MM.1S (cell line): ENCODE measurements around the gene KRT75.

ENCODE experiments used
- DNase-seq: peaks from one replicate; pipeline ENCODE4 v3.0.0-alpha.2; 2015
- H2AFZ ChIP-seq: fragments of 300-600 bp; sonication (generic); 2 replicates; pipeline ENCODE4 v1.6.0; 2016; ENCODE audit warnings: antibody characterized with exemption, low read length
- H3F3A ChIP-seq: fragments of 300-600 bp; sonication (generic); 2 replicates; pipeline ENCODE4 v1.6.1; 2016; ENCODE audit warnings: mild to moderate bottlenecking, antibody characterized with exemption, low read length, moderate library complexity, mixed read lengths; ENCODE audit not compliant: insufficient read depth
- H3K27ac ChIP-seq: fragments of 300-600 bp; sonication (generic); 2 replicates; pipeline ENCODE4 v1.5.1; 2016; ENCODE audit warnings: mild to moderate bottlenecking, low read length
- H3K27me3 ChIP-seq: fragments of 300-600 bp; sonication (generic); replicated peaks from 2 replicates; pipeline ENCODE4 v1.6.0; 2016; ENCODE audit warnings: low read length; ENCODE audit not compliant: insufficient read depth
- H3K36me3 ChIP-seq: fragments of 300-600 bp; sonication (generic); replicated peaks from 2 replicates; pipeline ENCODE4 v1.6.1; 2016; ENCODE audit warnings: mild to moderate bottlenecking, low read length, mixed read lengths; ENCODE audit not compliant: insufficient read depth
- H3K4me1 ChIP-seq: fragments of 300-600 bp; sonication (generic); 2 replicates; pipeline ENCODE4 v1.6.1; 2016; ENCODE audit warnings: low read length, mixed read lengths
- H3K4me2 ChIP-seq: fragments of 300-600 bp; sonication (generic); 2 replicates; pipeline ENCODE4 v1.6.0; 2016; ENCODE audit warnings: low read depth, low read length
- H3K4me3 ChIP-seq: fragments of 300-600 bp; sonication (generic); 2 replicates; pipeline ENCODE4 v1.5.1; 2016; ENCODE audit warnings: low read length, mixed read lengths
- H3K79me2 ChIP-seq: fragments of 300-600 bp; sonication (generic); 2 replicates; pipeline ENCODE4 v1.6.1; 2016; ENCODE audit warnings: mixed run types, low read length, mixed read lengths
- H3K9ac ChIP-seq: fragments of 300-600 bp; sonication (generic); 2 replicates; pipeline ENCODE4 v1.6.1; 2016; ENCODE audit warnings: low read length, mixed read lengths
- H3K9me2 ChIP-seq: fragments of 300-600 bp; sonication (generic); replicated peaks from 2 replicates; pipeline ENCODE4 v1.6.1; 2016; ENCODE audit warnings: mild to moderate bottlenecking, low read length, mixed read lengths; ENCODE audit not compliant: insufficient read depth
- H3K9me3 ChIP-seq: fragments of 300-600 bp; sonication (generic); replicated peaks from 2 replicates; pipeline ENCODE4 v1.6.1; 2016; ENCODE audit warnings: mild to moderate bottlenecking, low read length, mixed read lengths; ENCODE audit not compliant: insufficient read depth
- H4K20me1 ChIP-seq: fragments of 300-600 bp; sonication (generic); 2 replicates; pipeline ENCODE4 v1.6.1; 2016; ENCODE audit warnings: mild to moderate bottlenecking, low read length, moderate library complexity, mixed read lengths; ENCODE audit not compliant: insufficient read depth
- EZH2 ChIP-seq: fragments of 300-600 bp; sonication (generic); optimal IDR thresholded peaks from 2 replicates; pipeline ENCODE3; 2017; ENCODE audit warnings: low read depth, mild to moderate bottlenecking, antibody characterized with exemption, low read length, mixed read lengths
- EZH2phosphoT487 ChIP-seq: fragments of 300-600 bp; sonication (generic); IDR thresholded peaks from 2 replicates; pipeline ENCODE4 v1.6.1; 2018; ENCODE audit warnings: antibody characterized with exemption, low read length
- TF ChIP-seq, protein P1 (sequence below): fragments of 300-600 bp; sonication (generic); IDR thresholded peaks from 2 replicates; pipeline ENCODE4 v1.5.1; 2016; ENCODE audit warnings: antibody characterized with exemption, low read length, mixed read lengths

The KRT75 gene

DNA sequence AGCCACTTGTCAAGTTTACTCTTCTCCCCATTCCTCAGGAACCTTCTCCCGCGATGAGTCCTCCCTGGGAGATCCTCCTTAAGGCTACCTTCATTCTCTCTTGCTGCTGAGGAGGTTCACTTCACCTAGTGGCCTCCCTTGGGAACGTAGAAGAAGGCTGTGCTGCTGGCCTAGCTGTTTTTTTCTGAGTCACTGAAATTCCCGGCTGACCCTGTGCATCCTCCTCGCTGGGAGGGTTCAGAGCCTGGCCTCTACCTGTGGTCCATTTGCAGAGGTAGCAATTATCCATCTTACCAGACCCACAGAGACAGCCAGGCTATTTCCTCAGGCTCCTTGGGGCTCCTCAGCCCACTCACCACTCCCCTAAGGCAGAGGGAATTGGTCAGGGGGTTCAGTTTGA is 32.6 kb downstream of the KRT75 start:
- Histone ChIP-seq H3F3A (no peaks in the 10 kb centered on the region), H2AFZ (no peak overlapping the region), H3K27me3 (peaks cover 80% of the 10 kb centered on the region), H3K4me1 (no peaks in the 10 kb centered on the region), H3K9me2 (no peaks in the 10 kb centered on the region), H4K20me1 (no peaks in the 10 kb centered on the region), H3K4me3 (no peak overlapping the region), H3K27ac (no peak overlapping the region), H3K4me2 (no peak overlapping the region), H3K9me3 (no peaks in the 10 kb centered on the region), H3K9ac (no peak overlapping the region), H3K79me2 (no peaks in the 10 kb centered on the region), H3K36me3 (no peaks in the 10 kb centered on the region)
- TF ChIP-seq, protein P1, sequence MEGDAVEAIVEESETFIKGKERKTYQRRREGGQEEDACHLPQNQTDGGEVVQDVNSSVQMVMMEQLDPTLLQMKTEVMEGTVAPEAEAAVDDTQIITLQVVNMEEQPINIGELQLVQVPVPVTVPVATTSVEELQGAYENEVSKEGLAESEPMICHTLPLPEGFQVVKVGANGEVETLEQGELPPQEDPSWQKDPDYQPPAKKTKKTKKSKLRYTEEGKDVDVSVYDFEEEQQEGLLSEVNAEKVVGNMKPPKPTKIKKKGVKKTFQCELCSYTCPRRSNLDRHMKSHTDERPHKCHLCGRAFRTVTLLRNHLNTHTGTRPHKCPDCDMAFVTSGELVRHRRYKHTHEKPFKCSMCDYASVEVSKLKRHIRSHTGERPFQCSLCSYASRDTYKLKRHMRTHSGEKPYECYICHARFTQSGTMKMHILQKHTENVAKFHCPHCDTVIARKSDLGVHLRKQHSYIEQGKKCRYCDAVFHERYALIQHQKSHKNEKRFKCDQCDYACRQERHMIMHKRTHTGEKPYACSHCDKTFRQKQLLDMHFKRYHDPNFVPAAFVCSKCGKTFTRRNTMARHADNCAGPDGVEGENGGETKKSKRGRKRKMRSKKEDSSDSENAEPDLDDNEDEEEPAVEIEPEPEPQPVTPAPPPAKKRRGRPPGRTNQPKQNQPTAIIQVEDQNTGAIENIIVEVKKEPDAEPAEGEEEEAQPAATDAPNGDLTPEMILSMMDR, result no peak
- DNase-seq, result no peak

DNA sequence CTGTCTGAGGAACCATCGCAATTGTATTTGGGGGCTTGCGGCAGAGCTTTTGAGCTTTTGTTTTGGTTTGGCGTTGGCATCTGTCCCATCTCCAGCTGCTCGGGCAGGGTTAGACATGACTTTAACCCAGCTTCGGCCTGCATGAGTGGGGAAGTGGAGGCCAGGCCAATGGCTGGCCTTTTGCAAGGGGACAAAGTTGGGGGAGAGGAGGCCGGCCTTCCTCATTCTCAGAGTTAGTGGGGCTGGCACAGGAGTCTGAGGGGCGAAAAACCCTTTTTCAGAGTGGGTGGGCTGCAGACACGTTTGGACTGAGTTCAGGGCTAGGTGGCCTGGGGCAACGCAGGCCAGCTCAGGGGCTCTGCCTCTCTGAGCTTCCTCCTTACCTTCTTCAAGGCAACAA is 33.3 kb downstream of the KRT75 start:
- no peak overlapping the region for H3K9ac ChIP-seq
- H3K27me3 ChIP-seq, result peaks cover 80% of the 10 kb centered on the region
- H2AFZ ChIP-seq, result no peak overlapping the region
- no peak for DNase-seq
- H3K79me2 ChIP-seq, result no peaks in the 10 kb centered on the region
- H4K20me1 ChIP-seq, result no peaks in the 10 kb centered on the region
- no peaks in the 10 kb centered on the region for H3K4me1 ChIP-seq
- H3F3A ChIP-seq, result no peaks in the 10 kb centered on the region
- H3K36me3 ChIP-seq, result no peaks in the 10 kb centered on the region
- H3K27ac ChIP-seq, result no peak overlapping the region
- H3K4me3 ChIP-seq, result no peak overlapping the region
- H3K4me2 ChIP-seq, result no peak overlapping the region
- no peaks in the 10 kb centered on the region for H3K9me3 ChIP-seq
- TF ChIP-seq EZH2phosphoT487 (no peak), EZH2 (no peak)
- TF ChIP-seq, protein P1, result no peak
- no peaks in the 10 kb centered on the region for H3K9me2 ChIP-seq

DNA sequence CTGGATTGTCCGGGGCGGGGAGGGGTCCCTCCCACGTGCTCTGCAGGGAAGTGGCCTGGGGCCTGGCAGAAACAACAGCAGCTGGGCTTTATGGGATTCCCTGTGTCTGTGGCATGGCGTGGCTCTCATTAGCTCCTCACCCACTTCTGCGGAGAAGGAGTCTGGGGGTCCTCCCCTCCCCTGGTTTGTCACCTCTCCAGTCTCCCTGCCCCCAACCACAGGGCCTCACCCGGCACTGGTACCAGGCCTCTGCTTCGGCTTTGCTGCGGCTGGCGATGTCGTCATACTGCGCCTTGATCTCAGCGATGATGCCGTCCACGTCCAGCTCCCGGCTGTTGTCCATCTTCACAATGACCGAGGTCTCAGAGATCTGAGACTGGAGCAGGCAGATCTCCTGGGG is 34.4 kb downstream of the KRT75 start:
- TF ChIP-seq EZH2, result no peak
- TF ChIP-seq EZH2phosphoT487, result no peak
- TF ChIP-seq, protein P1, result no peak
- Histone ChIP-seq H3K4me3 (no peak overlapping the region), H3K9me2 (no peaks in the 10 kb centered on the region), H3K79me2 (no peaks in the 10 kb centered on the region), H2AFZ (no peak overlapping the region), H3K36me3 (no peaks in the 10 kb centered on the region), H3K27me3 (peaks cover 78% of the 10 kb centered on the region), H3K27ac (no peak overlapping the region), H3K9ac (no peak overlapping the region), H3K4me2 (no peak overlapping the region), H3F3A (no peaks in the 10 kb centered on the region), H3K9me3 (no peaks in the 10 kb centered on the region), H4K20me1 (no peaks in the 10 kb centered on the region), H3K4me1 (no peaks in the 10 kb centered on the region)
- DNase-seq, result no peak

DNA sequence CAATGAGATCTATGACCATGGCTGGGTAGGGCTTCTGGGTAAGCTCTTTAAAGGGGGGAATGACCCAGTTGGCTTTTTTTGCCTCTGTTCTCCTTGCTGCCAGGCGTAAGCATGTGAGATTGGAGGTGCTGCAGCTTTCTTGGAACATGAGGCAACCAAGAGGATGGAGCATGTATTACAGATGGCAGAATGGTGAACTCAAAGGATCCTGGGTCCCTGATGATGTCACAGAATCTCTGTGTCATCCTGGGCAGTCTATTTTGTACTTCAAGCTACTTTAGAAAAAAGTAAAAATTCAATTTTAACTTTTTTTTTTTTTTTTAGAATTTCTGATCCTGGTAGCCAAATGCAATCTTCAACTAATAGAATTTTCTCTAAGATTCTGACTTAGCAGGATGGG is 36.0 kb downstream of the KRT75 start:
- Histone ChIP-seq H3K27me3 (peaks cover 82% of the 10 kb centered on the region), H2AFZ (no peak overlapping the region), H4K20me1 (no peaks in the 10 kb centered on the region), H3K4me2 (no peak overlapping the region), H3K79me2 (no peaks in the 10 kb centered on the region), H3K9ac (no peak overlapping the region), H3K9me2 (no peaks in the 10 kb centered on the region), H3K9me3 (no peaks in the 10 kb centered on the region), H3K36me3 (no peaks in the 10 kb centered on the region), H3F3A (no peaks in the 10 kb centered on the region), H3K4me3 (no peak overlapping the region), H3K27ac (no peak overlapping the region), H3K4me1 (no peaks in the 10 kb centered on the region)
- TF ChIP-seq EZH2phosphoT487, result no peak
- TF ChIP-seq EZH2, result no peak
- TF ChIP-seq, protein P1, result no peak
- DNase-seq, result no peak
